Fibroblast of skin of scalp (primary cell): ENCODE results near the gene NDUFC1. TPM values are rescaled to one million over a fixed set of nuclear protein-coding genes. Genes with fewer than 3 reads are reported as not detected.
"Not testable (repeated sequence)": the region's sequence is repeated elsewhere in the genome, so short reads cannot be mapped to it uniquely, and the experiment has no call there.

Experiments used
- DNase-seq: peaks from one replicate; pipeline ENCODE4 v3.0.0-alpha.2; 2013
- polyA plus RNA-seq, 2 experiments: library from polyadenylated mRNA; unstranded; fragments of 120-200 nt; gene quantifications; one replicate each; pipeline ENCODE4 v1.2.1, GENCODE V29; 2013; ENCODE audit not compliant: insufficient read length in 2 of 2

The NDUFC1 gene
- 50.6 TPM for polyA plus RNA-seq (2013, experiment 1 of 2; ENCODE audit: insufficient read length)
- 48.3 TPM for polyA plus RNA-seq (2013, experiment 2 of 2; ENCODE audit: insufficient read length)

DNA sequence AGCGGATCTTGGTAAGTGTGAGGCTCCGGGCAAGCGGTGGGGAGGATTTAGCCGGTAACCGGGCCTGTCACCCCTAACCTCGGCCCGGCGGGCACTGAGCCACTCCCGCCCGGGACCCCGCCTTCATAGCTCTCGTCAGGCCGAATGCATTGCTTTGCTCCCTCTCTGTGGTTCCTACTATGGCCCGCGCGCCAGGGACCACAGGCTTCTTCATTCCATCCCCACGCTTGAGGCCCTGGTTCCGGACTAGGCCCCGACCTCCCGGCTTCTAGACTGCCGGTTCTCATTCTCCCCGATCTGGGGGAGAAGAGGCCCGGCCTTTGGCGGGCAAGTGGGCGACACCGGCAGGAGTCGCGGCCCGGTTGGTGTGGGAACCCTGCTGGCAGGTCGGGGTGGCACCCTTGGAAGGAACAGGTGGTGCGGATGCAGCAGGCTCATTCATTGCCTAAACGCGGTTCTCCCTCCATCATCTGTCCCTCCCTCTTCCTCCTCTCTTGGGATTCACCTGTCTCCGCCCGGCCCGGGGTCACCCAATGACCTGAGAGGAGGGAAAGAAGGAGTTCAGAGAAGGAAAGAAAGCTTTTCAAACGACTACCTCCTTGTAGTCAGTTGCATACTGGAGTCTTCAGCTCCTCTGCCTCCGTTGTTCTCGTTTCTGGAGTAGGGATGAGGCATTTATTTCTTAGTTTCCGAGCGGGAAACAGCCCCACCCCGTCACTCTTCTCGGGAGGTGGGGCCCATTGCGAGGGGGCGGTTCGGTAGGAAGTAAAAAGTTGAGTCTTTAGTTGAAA lies at the start of gene NDUFC1:
Gene NDUFC1 (minus strand): TSS at position 657 of the 791 bp plus-strand sequence. CDS start 6,679 bp downstream, outside the sequence.
- DNase-seq, result peak; percentile 36

DNA sequence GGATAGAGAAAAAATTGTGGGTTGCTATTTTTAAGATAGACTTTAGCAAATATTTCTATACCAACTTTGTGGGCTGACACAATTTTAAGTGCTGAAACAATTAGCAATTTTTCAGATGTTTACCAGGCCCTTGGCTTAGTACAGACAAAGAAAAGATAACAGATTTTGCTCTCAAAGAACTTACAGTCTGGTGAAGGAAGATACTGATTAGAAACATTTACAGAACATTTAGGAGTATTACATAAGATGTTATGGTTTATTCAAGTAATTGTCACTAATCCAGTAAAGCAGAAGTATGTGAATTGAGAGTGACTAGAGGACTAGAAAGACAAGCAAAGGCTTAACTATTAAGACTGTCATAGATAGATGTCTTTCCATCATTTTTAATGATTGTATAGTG lies 35.3 kb upstream of the NDUFC1 start:
- no peak for DNase-seq

DNA sequence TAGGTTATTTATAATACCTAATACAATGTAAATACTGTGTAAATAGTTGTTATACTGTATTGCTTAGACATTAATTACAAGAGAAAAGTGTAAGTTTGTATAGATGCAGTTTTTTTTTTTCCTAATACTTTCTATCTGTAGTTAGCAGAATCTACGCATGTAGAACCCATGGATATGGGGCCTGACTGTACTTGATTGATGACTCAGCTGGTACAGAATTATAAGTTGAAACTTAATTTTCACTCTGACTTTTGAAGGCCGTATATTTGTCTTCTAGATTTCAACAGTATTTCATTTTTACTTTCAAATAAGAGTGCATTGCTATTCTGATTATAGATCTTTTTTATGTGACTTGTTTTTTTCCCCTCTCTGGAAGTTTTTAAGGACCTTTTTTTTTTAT lies 30.8 kb upstream of the NDUFC1 start:
- DNase-seq, result no peak

DNA sequence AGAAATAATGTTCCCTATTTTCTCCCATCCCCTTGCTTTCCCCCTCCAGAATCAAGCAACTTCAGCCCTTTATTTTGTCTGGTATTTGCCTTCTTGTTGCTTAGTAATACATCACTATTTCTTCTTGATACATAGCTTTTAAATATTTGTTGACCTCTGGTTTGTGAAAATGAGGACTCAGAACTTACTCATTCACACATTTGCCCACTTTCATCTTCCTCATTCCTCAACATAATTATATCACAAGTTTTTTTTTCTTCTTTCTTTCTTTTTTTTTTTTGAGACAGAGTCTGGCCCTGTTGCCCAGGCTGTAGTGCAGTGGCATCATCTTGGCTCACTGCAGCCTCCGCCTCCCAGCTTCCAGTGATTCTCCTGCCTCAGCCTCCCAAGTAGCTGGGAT lies 28.9 kb upstream of the NDUFC1 start:
- DNase-seq, result peak; percentile 49

DNA sequence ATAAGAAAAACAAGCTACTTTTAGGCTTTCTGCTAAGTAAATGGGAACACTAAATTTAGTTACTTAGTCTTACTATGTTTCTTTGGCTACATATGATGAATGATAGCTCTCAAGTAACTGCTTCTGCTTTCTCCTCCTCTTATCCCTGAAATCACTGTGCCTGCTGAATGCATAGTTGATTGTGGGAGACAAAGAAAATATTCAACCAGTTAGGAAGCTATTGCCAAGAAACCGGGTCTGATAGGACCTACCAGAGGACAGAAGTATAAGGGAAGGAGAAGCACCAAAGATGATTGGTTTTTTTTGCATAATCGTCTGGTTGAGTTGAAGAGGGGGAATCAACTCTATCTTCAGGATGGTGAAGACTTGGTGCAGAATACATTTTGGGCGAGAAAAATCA lies 28.0 kb upstream of the NDUFC1 start:
- DNase-seq, result no peak

DNA sequence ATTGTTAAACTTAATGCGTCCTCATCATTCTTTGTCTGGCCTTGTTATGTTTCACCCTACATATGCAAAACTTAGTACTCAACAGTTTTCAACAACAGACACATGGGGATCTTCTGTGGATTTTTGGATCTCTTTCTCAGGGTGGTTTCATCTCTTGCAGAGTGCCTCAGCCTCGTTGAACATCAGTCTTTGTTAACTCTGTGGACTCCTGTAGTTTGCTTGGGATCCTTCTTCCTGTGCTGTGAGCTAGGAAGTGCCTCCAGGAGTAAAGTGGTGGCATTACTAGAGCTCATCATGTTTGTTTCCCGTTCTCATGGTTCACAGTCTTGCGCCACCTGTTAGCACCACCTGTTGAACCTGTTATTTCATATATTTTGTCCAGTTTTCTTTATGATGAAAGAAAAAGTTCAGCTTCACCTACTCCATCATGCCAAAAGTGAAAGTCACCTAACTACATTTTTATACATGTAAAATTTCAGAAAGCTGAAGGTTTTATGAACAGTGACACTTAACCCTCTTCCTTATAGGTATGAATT lies 27.5 kb upstream of the NDUFC1 start:
- no peak for DNase-seq

DNA sequence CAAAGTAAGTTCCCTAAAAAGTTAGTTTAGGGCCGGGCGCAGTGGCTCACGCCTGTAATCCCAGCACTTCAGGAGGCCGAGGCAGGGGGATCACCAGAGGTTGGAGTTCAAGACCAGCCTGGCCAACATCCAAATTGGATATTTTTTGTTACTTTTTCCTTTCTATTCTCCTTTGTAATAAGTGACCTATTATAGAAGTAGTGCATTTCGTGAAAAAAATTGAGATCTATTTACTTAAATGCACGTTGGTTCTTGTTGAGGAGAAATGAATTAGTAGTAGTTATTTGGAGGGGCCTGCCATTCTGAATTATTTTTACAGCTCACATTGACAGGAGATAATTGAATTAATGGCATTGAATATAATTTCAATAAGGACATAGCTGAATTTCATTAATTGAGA lies 22.3 kb upstream of the NDUFC1 start:
- DNase-seq, result no peak

DNA sequence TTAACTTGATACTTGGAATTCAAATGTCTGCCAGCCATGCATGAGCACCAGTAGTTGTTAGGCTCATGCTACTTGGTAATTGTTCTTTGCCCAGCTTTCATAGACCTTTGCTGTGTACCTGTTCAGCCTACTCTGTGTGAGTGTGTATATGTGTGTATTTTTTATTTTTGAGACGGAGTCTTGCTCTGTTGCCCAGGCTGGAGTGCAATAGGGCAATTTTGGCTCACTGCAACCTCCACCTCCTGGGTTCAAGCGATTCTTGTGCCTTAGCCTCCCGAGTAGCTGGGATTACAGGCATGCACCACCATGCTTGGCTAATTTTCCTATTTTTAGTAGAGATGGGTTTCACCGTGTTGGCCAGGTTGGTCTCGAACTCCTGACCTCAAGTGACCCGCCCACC lies 20.3 kb upstream of the NDUFC1 start:
- DNase-seq, result not testable (repeated sequence)

DNA sequence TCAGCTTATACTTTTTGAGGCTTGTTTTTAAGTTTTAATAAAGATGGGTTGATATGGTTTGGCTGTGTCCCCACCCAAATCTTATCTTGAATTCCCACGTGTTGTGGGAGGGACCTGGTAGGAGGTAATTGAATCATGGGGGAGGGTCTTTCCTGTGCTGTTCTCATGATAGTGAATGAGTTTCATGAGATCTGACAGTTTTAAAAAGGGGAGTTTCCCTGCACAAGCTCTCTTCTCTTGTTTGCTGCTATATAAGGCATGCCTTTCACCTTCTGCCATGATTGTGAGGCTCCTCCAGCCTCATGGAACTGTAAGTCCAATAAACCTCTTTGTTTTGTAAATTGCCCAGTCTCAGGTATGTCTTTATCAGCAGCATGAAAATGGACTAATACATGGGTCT lies 19.8 kb upstream of the NDUFC1 start:
- not testable (repeated sequence) for DNase-seq

DNA sequence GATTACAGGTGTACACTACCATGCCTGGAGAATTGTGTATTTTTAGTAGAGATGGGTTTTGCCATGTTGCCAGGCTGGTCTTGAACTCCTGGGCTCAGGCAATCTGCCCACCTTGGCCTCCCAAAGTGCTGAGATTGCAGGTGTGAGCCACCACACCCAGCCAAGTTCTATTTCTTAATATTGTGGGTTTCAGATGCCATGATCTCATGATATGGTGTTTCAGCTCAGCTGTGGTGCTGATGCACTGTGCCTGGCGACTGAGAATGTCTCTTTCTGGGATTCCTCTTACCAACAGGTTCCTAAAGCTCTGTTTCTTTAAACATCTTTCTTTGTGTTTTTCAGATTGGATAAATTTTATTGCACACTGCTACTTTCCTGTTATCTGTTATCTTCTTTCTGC lies 17.3 kb upstream of the NDUFC1 start:
- DNase-seq, result no peak

DNA sequence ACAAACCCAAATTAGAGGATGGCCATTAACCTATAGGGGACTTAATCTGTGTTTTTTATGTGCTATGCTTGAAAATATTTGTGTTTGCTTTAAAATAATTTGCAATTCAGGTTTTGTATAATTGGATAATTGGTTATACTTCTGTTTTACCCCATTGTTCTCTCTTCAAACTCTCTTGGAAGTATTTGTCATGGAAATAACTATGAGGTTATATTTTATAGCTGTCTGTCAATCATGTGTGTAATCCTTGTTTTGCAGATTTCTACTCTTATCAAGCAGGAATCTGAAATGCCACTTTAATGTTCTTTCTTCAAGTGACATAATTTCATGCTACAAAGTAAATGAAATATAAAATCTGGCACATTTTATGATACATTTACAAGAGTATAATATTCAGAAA lies 15.4 kb upstream of the NDUFC1 start:
- DNase-seq, result no peak

DNA sequence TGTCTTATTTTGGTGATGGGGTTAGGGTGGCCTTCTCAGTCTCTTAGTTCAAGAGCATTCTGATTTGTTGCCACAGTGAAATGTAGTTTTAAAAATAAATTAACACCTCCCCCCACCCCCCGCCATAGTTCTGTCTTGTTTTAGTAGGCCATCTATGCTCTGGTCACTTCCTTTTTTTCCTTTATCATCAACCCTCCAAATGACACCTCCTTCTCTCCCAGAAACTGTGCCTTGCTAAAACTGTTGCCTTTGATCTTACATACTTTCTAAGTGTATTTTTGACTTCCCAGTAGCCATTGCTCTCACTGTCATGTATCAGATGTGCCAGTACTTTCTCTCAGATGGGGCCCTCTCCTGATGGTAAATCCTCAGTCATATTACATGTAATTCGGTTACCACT lies 14.5 kb upstream of the NDUFC1 start:
- DNase-seq, result no peak

DNA sequence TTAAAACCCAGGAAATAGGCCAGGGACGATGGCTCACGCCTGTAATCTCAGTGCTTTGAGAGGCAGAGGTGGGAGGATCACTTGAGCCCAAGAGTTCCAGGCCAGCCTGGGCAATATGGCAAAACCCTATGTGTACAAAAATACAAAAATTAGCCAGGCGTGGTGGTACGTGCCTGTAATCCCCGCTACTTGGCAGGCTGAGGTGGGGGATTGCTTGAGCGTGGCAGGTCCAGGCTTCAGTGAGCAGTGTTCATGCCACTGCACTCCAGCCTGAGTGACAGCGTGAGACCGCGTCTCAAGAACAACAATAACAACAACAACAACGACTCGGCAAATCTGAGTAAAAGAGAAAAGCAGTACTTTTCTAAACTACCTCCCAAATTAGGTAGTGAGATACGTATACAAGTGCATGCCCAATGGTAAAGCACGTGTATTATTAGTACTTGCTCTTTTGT lies 13.0 kb upstream of the NDUFC1 start:
- no peak for DNase-seq

DNA sequence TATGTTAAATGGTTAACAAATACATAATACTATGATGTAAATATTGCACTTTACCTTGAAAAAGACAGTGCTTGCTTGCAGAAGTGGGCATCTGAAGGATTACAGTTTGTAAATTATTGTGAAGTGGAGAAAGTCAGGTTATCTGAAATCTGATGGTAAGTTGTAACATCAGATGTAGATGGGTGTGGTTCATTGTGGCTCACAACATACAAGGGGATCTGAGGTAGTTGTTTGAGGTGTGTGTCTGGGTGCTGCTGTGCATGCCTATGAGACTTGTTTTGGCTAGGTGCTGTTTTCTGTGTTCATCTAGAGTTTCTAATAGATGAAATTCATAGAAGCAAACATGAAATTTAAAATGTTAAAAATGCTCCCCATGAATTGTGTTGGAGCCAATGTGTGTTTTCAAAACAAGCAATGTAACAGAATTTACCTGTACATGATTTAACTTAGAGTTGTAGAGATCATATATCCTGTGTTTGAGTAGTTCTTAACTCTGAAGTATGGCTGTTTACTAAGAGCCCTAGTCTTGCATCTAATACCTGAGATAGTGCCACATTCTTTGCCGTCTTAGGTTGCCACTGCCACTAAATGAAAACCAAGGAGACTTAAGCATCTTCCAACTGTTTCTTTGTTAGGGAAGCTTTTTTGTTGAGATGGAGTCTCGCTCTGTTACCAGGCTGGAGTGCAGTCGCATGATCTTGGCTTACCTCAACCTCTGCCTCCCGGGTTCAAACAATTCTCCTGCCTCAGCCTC lies 11.9 kb upstream of the NDUFC1 start:
- DNase-seq, result no peak

DNA sequence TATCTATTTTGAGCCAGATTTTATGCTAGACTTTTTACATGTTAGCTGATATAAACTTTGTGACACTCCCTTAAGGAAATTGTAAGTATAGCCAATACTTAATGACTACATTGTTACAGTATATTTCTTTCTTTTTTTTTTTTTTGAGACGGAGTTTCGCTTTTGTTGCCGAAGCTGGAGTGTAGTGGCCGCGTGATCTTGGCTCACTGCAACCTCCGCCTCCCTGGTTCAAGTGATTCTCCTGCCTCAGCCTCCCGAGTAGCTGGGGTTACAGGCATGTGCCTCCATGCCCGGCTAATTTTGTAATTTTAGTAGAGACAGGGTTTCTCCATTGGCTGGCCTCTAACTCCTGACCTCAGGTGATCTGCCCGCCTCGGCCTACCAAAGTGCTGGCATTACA lies 11.1 kb upstream of the NDUFC1 start:
- not testable (repeated sequence) for DNase-seq

DNA sequence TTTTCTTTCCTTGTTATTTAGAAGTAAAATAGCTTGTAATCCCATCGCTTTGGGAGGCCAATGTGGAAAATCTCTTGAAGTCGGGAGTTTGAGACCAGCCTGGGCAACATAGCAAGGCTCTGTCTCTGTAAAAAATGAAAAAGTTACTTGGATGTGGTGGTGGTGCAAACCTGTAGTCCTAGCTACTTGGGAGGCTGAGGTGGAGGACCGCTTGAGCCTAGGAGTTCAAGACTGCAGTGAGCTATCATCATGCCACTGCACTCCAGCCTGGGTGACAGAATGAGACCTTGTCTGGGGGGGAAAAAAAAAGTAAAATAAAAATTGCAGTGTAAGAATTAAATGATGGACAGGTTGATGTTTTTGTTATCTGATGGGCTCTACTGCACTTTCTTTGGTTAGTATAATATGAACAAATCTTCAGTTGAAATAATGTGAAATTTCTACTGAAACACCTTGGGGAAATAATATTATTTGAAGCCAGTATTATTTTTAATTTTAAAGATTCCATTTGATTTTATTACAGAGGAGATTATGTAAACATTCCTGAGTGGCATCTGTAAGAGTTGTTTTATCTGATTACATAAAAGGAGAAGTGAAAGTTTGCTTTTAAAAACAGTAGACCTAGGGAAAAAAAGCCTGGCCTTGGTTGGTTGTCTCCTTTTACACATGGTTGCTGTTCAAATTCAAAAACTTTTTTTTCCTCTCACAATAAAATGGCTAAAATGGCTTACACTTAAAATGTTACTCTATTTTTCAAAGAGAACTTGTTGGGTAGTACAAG lies 10.5 kb upstream of the NDUFC1 start:
- no peak for DNase-seq

DNA sequence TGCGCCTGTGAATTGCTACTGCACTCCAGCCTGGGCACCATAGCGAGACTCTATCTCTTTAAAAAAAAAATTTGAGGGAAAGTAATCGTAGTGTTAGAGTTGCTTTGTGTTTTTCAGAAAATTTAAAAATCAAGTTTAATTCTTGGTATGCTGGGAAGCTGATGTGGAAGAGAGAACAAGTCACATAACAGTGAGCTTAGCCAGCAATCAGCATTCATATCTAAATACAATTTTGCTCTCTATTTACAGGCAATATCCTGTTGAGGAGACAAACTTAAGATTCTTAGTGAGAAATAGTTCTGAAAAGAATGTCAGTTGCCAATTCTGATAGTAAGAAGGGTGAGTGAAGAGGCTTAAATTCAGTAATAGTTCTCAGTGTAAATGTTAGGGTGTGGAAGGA lies 9.6 kb upstream of the NDUFC1 start:
- DNase-seq, result no peak

DNA sequence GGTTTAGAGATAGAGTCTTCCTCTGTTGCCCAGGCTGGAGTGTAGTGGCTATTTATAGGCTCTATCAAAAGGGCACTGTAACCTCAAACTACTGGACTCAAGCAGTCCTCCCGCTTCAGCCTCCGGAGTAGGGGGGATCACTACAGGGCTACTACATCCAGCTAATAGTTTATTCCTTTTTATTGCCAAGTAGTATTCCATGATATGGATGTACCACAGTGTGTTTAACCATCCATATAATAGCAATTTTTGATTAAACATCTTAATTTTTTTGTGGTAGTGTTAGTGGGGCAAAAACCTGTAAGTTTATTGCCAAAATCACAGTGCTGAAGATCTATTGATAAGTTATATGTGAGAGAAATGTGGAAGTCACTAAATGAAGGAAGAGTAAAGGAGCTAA lies 2.6 kb upstream of the NDUFC1 start:
- no peak for DNase-seq

DNA sequence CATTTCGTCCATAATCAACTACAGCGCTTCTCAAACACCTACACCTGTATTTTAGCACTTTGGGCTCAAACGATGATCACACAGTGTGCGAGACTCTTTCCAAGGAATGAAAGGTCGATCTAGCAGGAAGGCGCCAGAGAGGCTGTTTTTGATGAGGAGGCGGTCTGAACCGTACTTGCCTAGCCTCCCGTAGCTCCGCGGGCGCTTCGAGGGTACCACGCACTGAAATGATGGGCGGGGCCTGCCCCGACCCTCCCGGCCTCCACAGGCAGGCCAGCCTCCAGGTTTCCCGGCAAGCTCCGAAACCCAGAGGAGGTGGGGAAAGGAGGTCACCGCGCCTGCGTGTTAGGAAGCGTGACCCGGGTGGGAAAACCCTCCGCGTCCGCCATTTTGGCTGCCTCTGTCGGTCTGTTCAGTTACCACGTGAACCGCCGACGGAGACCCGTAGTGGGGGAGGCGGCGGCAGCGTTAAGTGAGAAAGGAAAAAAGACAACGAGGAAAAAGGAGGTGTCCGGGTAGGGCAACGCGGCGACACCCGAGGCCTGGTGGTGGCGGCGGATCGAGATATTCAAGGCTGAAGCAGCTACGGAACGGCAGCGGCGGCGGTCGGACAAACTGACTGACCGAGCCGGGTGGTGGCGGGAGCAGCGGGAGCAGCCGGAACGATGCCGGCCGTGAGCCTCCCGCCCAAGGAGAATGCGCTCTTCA lies 1.0 kb downstream of the NDUFC1 start, which contains the start of gene NAA15:
Gene NAA15 (plus strand): TSS at position 393 of the 708 bp plus-strand sequence. CDS start 273 bp downstream, at position 666.
- peak; percentile 97 for DNase-seq

DNA sequence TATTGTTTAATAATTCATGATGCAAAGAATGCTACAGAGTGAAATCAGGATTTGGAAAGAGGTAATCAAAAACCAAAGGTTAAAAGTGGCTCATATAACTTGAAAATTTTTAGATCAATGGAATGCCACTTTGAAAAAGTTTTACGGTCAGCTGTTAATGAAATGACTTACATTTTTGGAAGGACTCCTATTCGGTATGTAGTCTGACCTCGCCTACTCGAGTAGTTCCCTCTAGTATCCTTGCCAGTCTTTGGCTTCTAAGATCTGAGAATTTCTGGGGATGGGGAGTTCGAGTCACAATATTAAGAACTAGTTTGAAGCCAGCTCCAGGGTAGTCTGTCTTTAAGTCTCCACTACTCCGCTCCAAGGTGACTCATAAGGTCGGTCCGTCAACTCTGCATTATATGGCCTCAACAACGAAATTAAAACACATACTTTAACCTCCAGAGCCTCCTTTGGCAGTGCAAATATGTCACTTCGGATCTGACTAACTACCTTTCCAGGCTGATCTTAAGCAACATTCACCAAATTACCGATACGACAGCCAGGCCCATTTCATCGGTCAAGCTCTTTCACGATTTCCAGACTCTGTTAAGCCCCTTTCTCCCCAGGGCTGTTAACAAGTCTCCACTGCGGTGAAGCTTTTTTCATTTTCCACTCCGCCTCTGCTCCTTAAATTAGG lies 1.7 kb downstream of the NDUFC1 start:
- DNase-seq, result peak; percentile 43

DNA sequence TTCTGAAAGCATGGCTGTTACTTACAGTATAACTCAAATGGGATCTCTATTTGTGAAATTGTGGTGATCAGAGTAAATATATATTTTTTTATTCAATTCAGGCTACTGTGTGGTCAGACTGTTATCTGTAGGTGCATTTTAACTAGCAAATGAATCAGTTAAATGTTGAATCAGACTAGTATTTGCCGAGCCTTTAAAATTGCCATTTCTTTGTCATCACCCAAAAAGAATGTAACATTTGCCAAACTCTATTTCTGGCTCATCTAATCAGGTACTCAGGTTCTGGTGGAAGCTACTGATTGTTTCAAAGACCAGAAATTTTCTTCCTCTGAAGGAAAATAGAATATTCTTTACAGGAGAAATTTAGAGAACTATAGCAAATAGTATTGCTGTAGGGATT lies 2.7 kb downstream of the NDUFC1 start:
- no peak for DNase-seq
